ENCODE results near the gene EPN2.

EPN2 gene

GRCh38 chr17:19307521-19307920, 70.4 kb downstream of the EPN2 start:
- Histone ChIP-seq H3K4me1 (ENCODE audit: control insufficient read depth in 1 of 2, insufficient read depth in 2 of 2, low read length in 2 of 2) (peaks cover 6 to 21% of the 10 kb centered on the region in 2 donors), H3K9me3 (ENCODE audit: control insufficient read depth in 1 of 2, low read length in 2 of 2) (no peaks in the 10 kb centered on the region), H3K27ac (ENCODE audit: low read length) (no peak overlapping the region), H3K4me3 (ENCODE audit: low read depth in 1 of 2, low read length in 2 of 2) (no peak overlapping the region), H3K36me3 (ENCODE audit: control insufficient read depth in 1 of 2, insufficient read depth in 2 of 2, low read length in 2 of 2) (peaks cover 8 to 12% of the 10 kb centered on the region in 2 donors), H3K27me3 (ENCODE audit: low read depth, low read length) (no peaks in the 10 kb centered on the region)

GRCh38 chr17:19308398-19308797, 71.2 kb downstream of the EPN2 start:
- Histone ChIP-seq H3K36me3 (ENCODE audit: control insufficient read depth in 1 of 2, insufficient read depth in 2 of 2, low read length in 2 of 2) (peaks cover 11 to 21% of the 10 kb centered on the region in 2 donors), H3K4me3 (ENCODE audit: low read depth in 1 of 2, low read length in 2 of 2) (no peak overlapping the region), H3K27ac (ENCODE audit: low read length) (no peak overlapping the region), H3K27me3 (ENCODE audit: low read depth, low read length) (no peaks in the 10 kb centered on the region), H3K9me3 (ENCODE audit: control insufficient read depth in 1 of 2, low read length in 2 of 2) (no peaks in the 10 kb centered on the region), H3K4me1 (ENCODE audit: control insufficient read depth in 1 of 2, insufficient read depth in 2 of 2, low read length in 2 of 2) (peaks cover 6 to 21% of the 10 kb centered on the region in 2 donors)

GRCh38 chr17:19309701-19310100, 72.5 kb downstream of the EPN2 start:
- Histone ChIP-seq H3K27me3 (ENCODE audit: low read depth, low read length) (no peaks in the 10 kb centered on the region), H3K9me3 (ENCODE audit: control insufficient read depth in 1 of 2, low read length in 2 of 2) (no peaks in the 10 kb centered on the region), H3K27ac (ENCODE audit: low read length) (no peak overlapping the region), H3K4me3 (ENCODE audit: low read depth in 1 of 2, low read length in 2 of 2) (no peak overlapping the region), H3K36me3 (ENCODE audit: control insufficient read depth in 1 of 2, insufficient read depth in 2 of 2, low read length in 2 of 2) (peaks cover 12 to 25% of the 10 kb centered on the region in 2 donors), H3K4me1 (ENCODE audit: control insufficient read depth in 1 of 2, insufficient read depth in 2 of 2, low read length in 2 of 2) (peaks cover 0 to 21% of the 10 kb centered on the region in 2 donors)

GRCh38 chr17:19310151-19310550, 73.0 kb downstream of the EPN2 start:
- H3K4me1 ChIP-seq (ENCODE audit: control insufficient read depth in 1 of 2, insufficient read depth in 2 of 2, low read length in 2 of 2) = peaks cover 0 to 16% of the 10 kb centered on the region in 2 donors
- no peaks in the 10 kb centered on the region for H3K27me3 ChIP-seq (ENCODE audit: low read depth, low read length)
- no peak overlapping the region for H3K4me3 ChIP-seq (ENCODE audit: low read depth in 1 of 2, low read length in 2 of 2)
- no peaks in the 10 kb centered on the region for H3K9me3 ChIP-seq (ENCODE audit: control insufficient read depth in 1 of 2, low read length in 2 of 2)
- peaks cover 12 to 26% of the 10 kb centered on the region in 2 donors for H3K36me3 ChIP-seq (ENCODE audit: control insufficient read depth in 1 of 2, insufficient read depth in 2 of 2, low read length in 2 of 2)
- H3K27ac ChIP-seq (ENCODE audit: low read length) = no peak overlapping the region

GRCh38 chr17:19311016-19311415, 73.8 kb downstream of the EPN2 start:
- Histone ChIP-seq H3K27me3 (ENCODE audit: low read depth, low read length) (no peaks in the 10 kb centered on the region), H3K36me3 (ENCODE audit: control insufficient read depth in 1 of 2, insufficient read depth in 2 of 2, low read length in 2 of 2) (peaks cover 16 to 26% of the 10 kb centered on the region in 2 donors), H3K9me3 (ENCODE audit: control insufficient read depth in 1 of 2, low read length in 2 of 2) (no peaks in the 10 kb centered on the region), H3K4me3 (ENCODE audit: low read depth in 1 of 2, low read length in 2 of 2) (no peak overlapping the region), H3K27ac (ENCODE audit: low read length) (no peak overlapping the region), H3K4me1 (ENCODE audit: control insufficient read depth in 1 of 2, insufficient read depth in 2 of 2, low read length in 2 of 2) (peaks cover 0 to 8% of the 10 kb centered on the region in 2 donors)

- Histone ChIP-seq H3K4me3 (ENCODE audit: low read depth in 1 of 2, low read length in 2 of 2) (no peak overlapping the region), H3K9me3 (ENCODE audit: control insufficient read depth in 1 of 2, low read length in 2 of 2) (no peaks in the 10 kb centered on the region), H3K4me1 (ENCODE audit: control insufficient read depth in 1 of 2, insufficient read depth in 2 of 2, low read length in 2 of 2) (peaks cover 0 to 3% of the 10 kb centered on the region in 2 donors), H3K27me3 (ENCODE audit: low read depth, low read length) (no peaks in the 10 kb centered on the region), H3K36me3 (ENCODE audit: control insufficient read depth in 1 of 2, insufficient read depth in 2 of 2, low read length in 2 of 2) (peaks cover 16 to 26% of the 10 kb centered on the region in 2 donors), H3K27ac (ENCODE audit: low read length) (no peak overlapping the region)
These were observed 74.5 kb downstream of the EPN2 start for GRCh38 chr17:19311421-19312215.

GRCh38 chr17:19312406-19312805, 75.2 kb downstream of the EPN2 start:
- H3K27me3 ChIP-seq (ENCODE audit: low read depth, low read length) = no peaks in the 10 kb centered on the region
- H3K9me3 ChIP-seq (ENCODE audit: control insufficient read depth in 1 of 2, low read length in 2 of 2) = no peaks in the 10 kb centered on the region
- H3K36me3 ChIP-seq (ENCODE audit: control insufficient read depth in 1 of 2, insufficient read depth in 2 of 2, low read length in 2 of 2) = peaks cover 16 to 26% of the 10 kb centered on the region in 2 donors
- no peak overlapping the region for H3K27ac ChIP-seq (ENCODE audit: low read length)
- H3K4me1 ChIP-seq (ENCODE audit: control insufficient read depth in 1 of 2, insufficient read depth in 2 of 2, low read length in 2 of 2) = peaks cover 1 to 3% of the 10 kb centered on the region in 2 donors
- no peak overlapping the region for H3K4me3 ChIP-seq (ENCODE audit: low read depth in 1 of 2, low read length in 2 of 2)

- H3K9me3 ChIP-seq (ENCODE audit: control insufficient read depth in 1 of 2, low read length in 2 of 2) = no peaks in the 10 kb centered on the region
- peaks cover 3 to 6% of the 10 kb centered on the region in 2 donors for H3K4me1 ChIP-seq (ENCODE audit: control insufficient read depth in 1 of 2, insufficient read depth in 2 of 2, low read length in 2 of 2)
- peaks cover 20 to 26% of the 10 kb centered on the region in 2 donors for H3K36me3 ChIP-seq (ENCODE audit: control insufficient read depth in 1 of 2, insufficient read depth in 2 of 2, low read length in 2 of 2)
- no peaks in the 10 kb centered on the region for H3K27me3 ChIP-seq (ENCODE audit: low read depth, low read length)
- no peak overlapping the region for H3K4me3 ChIP-seq (ENCODE audit: low read depth in 1 of 2, low read length in 2 of 2)
- no peak overlapping the region for H3K27ac ChIP-seq (ENCODE audit: low read length)
These were observed 76.0 kb downstream of the EPN2 start for GRCh38 chr17:19313066-19313745.

GRCh38 chr17:19313746-19314651, 76.8 kb downstream of the EPN2 start:
- Histone ChIP-seq H3K4me1 (ENCODE audit: control insufficient read depth in 1 of 2, insufficient read depth in 2 of 2, low read length in 2 of 2) (peaks cover 3 to 6% of the 10 kb centered on the region in 2 donors), H3K4me3 (ENCODE audit: low read depth in 1 of 2, low read length in 2 of 2) (no peak overlapping the region), H3K27ac (ENCODE audit: low read length) (no peak overlapping the region), H3K27me3 (ENCODE audit: low read depth, low read length) (no peaks in the 10 kb centered on the region), H3K36me3 (ENCODE audit: control insufficient read depth in 1 of 2, insufficient read depth in 2 of 2, low read length in 2 of 2) (peaks cover 20 to 26% of the 10 kb centered on the region in 2 donors), H3K9me3 (ENCODE audit: control insufficient read depth in 1 of 2, low read length in 2 of 2) (no peaks in the 10 kb centered on the region)

- H3K27me3 ChIP-seq (ENCODE audit: low read depth, low read length) = no peaks in the 10 kb centered on the region
- H3K4me1 ChIP-seq (ENCODE audit: control insufficient read depth in 1 of 2, insufficient read depth in 2 of 2, low read length in 2 of 2) = peaks cover 3 to 6% of the 10 kb centered on the region in 2 donors
- H3K27ac ChIP-seq (ENCODE audit: low read length) = no peak overlapping the region
- peaks cover 20 to 22% of the 10 kb centered on the region in 2 donors for H3K36me3 ChIP-seq (ENCODE audit: control insufficient read depth in 1 of 2, insufficient read depth in 2 of 2, low read length in 2 of 2)
- H3K4me3 ChIP-seq (ENCODE audit: low read depth in 1 of 2, low read length in 2 of 2) = no peak overlapping the region
- no peaks in the 10 kb centered on the region for H3K9me3 ChIP-seq (ENCODE audit: control insufficient read depth in 1 of 2, low read length in 2 of 2)
These were observed 77.9 kb downstream of the EPN2 start for GRCh38 chr17:19315104-19315503.
